HepG2 (cell line): ENCODE results near the gene CAPN10. TPM values are rescaled to one million over a fixed set of nuclear protein-coding genes. Genes with fewer than 3 reads are reported as not detected.

Source experiments
- ATAC-seq: fragments of 200-7000 bp; cut with Tn5 transposase; 3 replicates; pipeline ENCODE4 v1.9.1; 2020; ENCODE audit warnings: mild to moderate bottlenecking, moderate library complexity
- BruUV-seq: library from RNA; stranded (reverse); fragments of 400-500 nt; replicated peaks from 2 replicates; lab custom pipeline; 2021; lab: Mats Ljungman, UMichigan
- CTCF ChIA-PET: fragments of 300-600 bp; formaldehyde crosslinking; extraction: SDS; loops from one replicate; lab custom pipeline; 2021; ENCODE audit warnings: low total read pairs, inconsistent platforms, low intra/inter-chr PET ratio; lab: Yijun Ruan, JAX
- POLR2A ChIA-PET: fragments of 350-600 bp; sonication (Branson Sonifier 250); formaldehyde crosslinking; loops from one replicate; lab custom pipeline; 2020; ENCODE audit warnings: antibody characterized with exemption, inconsistent platforms; lab: Yijun Ruan, JAX
- DNase-seq: peaks from one replicate; pipeline ENCODE4 v3.0.0-alpha.2; 2015; ENCODE audit warnings: low spot score
- FAIRE-seq: peaks from 3 replicates; lab custom pipeline; 2011; peaks lifted over from hg19 to GRCh38; lab: Jason Lieb, UNC
- H2AFZ ChIP-seq: one replicate; pipeline ENCODE4 v1.6.1; 2011; ENCODE audit warnings: low read length, inconsistent platforms
- H3K27ac ChIP-seq: fragments of 300-600 bp; 3 replicates; pipeline ENCODE4 v1.8.0; 2011; ENCODE audit warnings: mixed run types, mild to moderate bottlenecking, mixed read lengths, low read length, inconsistent platforms; ENCODE audit not compliant: insufficient read depth; ENCODE audit errors: extremely low read length
- H3K27me3 ChIP-seq, 2 experiments: fragments of 200-600 bp in 1 of 2; 2 replicates in 1 of 2; 3 replicates in 1 of 2; pipeline versions ENCODE4 v1.6.0 to v1.8.0; 2011; ENCODE audit warnings: low read length in 2 of 2, mild to moderate bottlenecking in 2 of 2, moderate library complexity in 2 of 2, inconsistent platforms in 1 of 2; ENCODE audit not compliant: insufficient read depth in 2 of 2, control insufficient read depth in 1 of 2
- H3K36me3 ChIP-seq, 2 experiments: fragments of 200-600 bp in 1 of 2; replicated peaks in 1 of 2; 2 replicates in 1 of 2; 3 replicates in 1 of 2; pipeline versions ENCODE4 v1.5.1 to v1.8.0; 2011; ENCODE audit warnings: low read length in 2 of 2, inconsistent platforms in 1 of 2; ENCODE audit not compliant: insufficient read depth in 2 of 2, control insufficient read depth in 1 of 2
- H3K4me1 ChIP-seq: 2 replicates; pipeline ENCODE4 v1.5.1; 2012; ENCODE audit warnings: low read length, inconsistent platforms; ENCODE audit not compliant: insufficient read depth
- H3K4me2 ChIP-seq: 2 replicates; pipeline ENCODE4 v1.6.0; 2011; ENCODE audit warnings: low read depth, low read length, inconsistent platforms
- H3K4me3 ChIP-seq, 3 experiments: fragments of 200-600 bp in 1 of 3; sonication (generic), shearing (Covaris generic) in 1 of 3; replicated peaks in 1 of 3; 2 replicates each; pipeline ENCODE4 v1.5.1; 2011 to 2016; ENCODE audit warnings: low read length in 3 of 3, inconsistent platforms in 2 of 3, low read depth in 2 of 3, mild to moderate bottlenecking in 2 of 3, control low read depth in 1 of 3, mixed read lengths in 1 of 3; ENCODE audit not compliant: insufficient read depth in 1 of 3
- H3K79me2 ChIP-seq: one replicate; pipeline ENCODE4 v1.6.1; 2011; ENCODE audit warnings: low read length, inconsistent platforms; ENCODE audit not compliant: insufficient read depth
- H3K9ac ChIP-seq: 2 replicates; pipeline ENCODE4 v1.6.0; 2011; ENCODE audit warnings: mild to moderate bottlenecking, low read depth, low read length, inconsistent platforms; ENCODE audit not compliant: insufficient read depth
- H3K9me3 ChIP-seq: 2 replicates; pipeline ENCODE4 v1.5.1; 2012; ENCODE audit warnings: mild to moderate bottlenecking, low read length
- H4K20me1 ChIP-seq: 2 replicates; pipeline ENCODE4 v1.6.0; 2011; ENCODE audit warnings: inconsistent platforms, mild to moderate bottlenecking, low read length, moderate library complexity; ENCODE audit not compliant: insufficient read depth
- AGO2 ChIP-seq: fragments of 200-400 bp; formaldehyde crosslinking; optimal IDR thresholded peaks from 2 replicates; pipeline ENCODE3; 2017; ENCODE audit warnings: mild to moderate bottlenecking, low read depth, low read length, moderate library complexity
- ATF2 ChIP-seq: sonication (generic); formaldehyde crosslinking; IDR thresholded peaks from 2 replicates; pipeline ENCODE4 v1.4.0; 2020; ENCODE audit warnings: missing genetic modification reagents
- GTF3A ChIP-seq: sonication (generic); formaldehyde crosslinking; conservative IDR thresholded peaks from 2 replicates; pipeline ENCODE4 v1.4.0; 2020; ENCODE audit warnings: mild to moderate bottlenecking, missing genetic modification reagents
- MAX ChIP-seq: IDR thresholded peaks from 2 replicates; pipeline ENCODE4 v1.6.1; 2012; ENCODE audit warnings: inconsistent platforms
- MIXL1 ChIP-seq: IDR thresholded peaks from 2 replicates; pipeline ENCODE4 v1.6.1; 2016
- PITX1 ChIP-seq: sonication (generic); formaldehyde crosslinking; IDR thresholded peaks from 2 replicates; pipeline ENCODE4 v1.5.1; 2020; ENCODE audit warnings: mild to moderate bottlenecking, missing genetic modification reagents
- RBFOX2 ChIP-seq: fragments of 200-400 bp; formaldehyde crosslinking; IDR thresholded peaks from 2 replicates; pipeline ENCODE4 v1.6.1; 2017; ENCODE audit warnings: low read depth, mild to moderate bottlenecking, low read length
- REXO4 ChIP-seq: sonication (generic); formaldehyde crosslinking; IDR thresholded peaks from 2 replicates; pipeline ENCODE4 v1.8.0; 2022; ENCODE audit warnings: missing genetic modification reagents, mild to moderate bottlenecking, borderline replicate concordance
- SNAPC2 ChIP-seq: sonication (generic); formaldehyde crosslinking; IDR thresholded peaks from 2 replicates; pipeline ENCODE4 v1.8.1; 2022; ENCODE audit warnings: mild to moderate bottlenecking, missing genetic modification reagents
- ZBTB4 ChIP-seq: sonication (generic); formaldehyde crosslinking; IDR thresholded peaks from 2 replicates; pipeline ENCODE4 v1.4.0; 2020; ENCODE audit warnings: missing genetic modification reagents, mild to moderate bottlenecking, borderline replicate concordance
- ZFP36 ChIP-seq: fragments of 150-350 bp; IDR thresholded peaks from 2 replicates; pipeline ENCODE4 v1.6.1; 2018; ENCODE audit warnings: borderline replicate concordance, low read length, low read depth; ENCODE audit not compliant: partially characterized antibody
- ZNF12 ChIP-seq: sonication (generic); formaldehyde crosslinking; IDR thresholded peaks from 2 replicates; pipeline ENCODE4 v1.5.0; 2020; ENCODE audit warnings: missing genetic modification reagents
- ZNF143 ChIP-seq: sonication (generic); formaldehyde crosslinking; IDR thresholded peaks from 2 replicates; pipeline ENCODE4 v1.4.0; 2020; ENCODE audit warnings: missing genetic modification reagents
- ZNF414 ChIP-seq: sonication (generic); formaldehyde crosslinking; IDR thresholded peaks from 2 replicates; pipeline ENCODE4 v1.5.0; 2020; ENCODE audit warnings: missing genetic modification reagents
- whole genome bisulfite sequencing: methylation state at CpG from one replicate; pipeline ENCODE4 v1.1.6; 2017; ENCODE audit warnings: low lambda C conversion rate; 5-methylcytosine and 5-hydroxymethylcytosine counted together
- in situ Hi-C: cut with HindIII; loops from 2 replicates; pipeline ENCODE4 v1.10.0; 2017; ENCODE audit warnings: low pct_unique_long_range_greater_than_20kb; ENCODE audit not compliant: extremely low pct_ligation_motif_present
- intact Hi-C: fragments of 100-400 bp; cut with micrococcal nuclease; formaldehyde crosslinking; loops from one replicate; pipeline ENCODE4 v1.10.0; 2022; ENCODE audit not compliant: unreplicated experiment
- polyA plus RNA-seq, 8 experiments: library from polyadenylated mRNA; depleted of rRNA in 3 of 8; stranded (reverse) in 7 of 8; unstranded in 1 of 8; fragments of >200 nt; fragmentation: Illumina TruSeq in 4 of 8; extraction: Trizol in 4 of 8; gene quantifications; 2 replicates each; pipeline versions ENCODE4 v1.2.1 to v1.2.3, GENCODE V29; 2011 to 2016; ENCODE audit warnings: low read depth in 4 of 8, missing spikeins in 1 of 8, mixed read lengths in 1 of 8; ENCODE audit not compliant: insufficient read depth in 1 of 8
- total RNA-seq, 5 experiments: library from RNA; depleted of rRNA; stranded (reverse); fragments of >200 nt; fragmentation: Illumina TruSeq; extraction: Trizol; gene quantifications; 2 replicates each; pipeline ENCODE4 v1.2.3, GENCODE V29; 2016; ENCODE audit warnings: low read depth in 1 of 5

CAPN10 gene
- total and polyA plus RNA-seq, 2 of the 13 experiments (the other 11 are each of a cell fraction or from before 2014, with no cell fraction given): 27.6 to 32.4 TPM

GRCh38 chr2:240577281-240578109 lies 9.0 kb upstream of the CAPN10 start:
- intact Hi-C loops (no loop called here), in situ Hi-C loops (no loop called here)
- Histone ChIP-seq H4K20me1 (peaks cover 3% of the 10 kb centered on the region; the same call in 1 of the 2 replicates), H3K4me3 (no peak overlapping the region), H3K79me2 (peaks cover 17% of the 10 kb centered on the region), H3K4me2 (no peak overlapping the region), H2AFZ (no peak overlapping the region), H3K27ac (no peak overlapping the region), H3K9me3 (no peaks in the 10 kb centered on the region), H3K27me3 (no peaks in the 10 kb centered on the region), H3K36me3 (peaks cover 0 to 13% of the 10 kb centered on the region in 2 experiments; a peak in 3 of 5 replicates), H3K4me1 (peaks cover 38% of the 10 kb centered on the region), H3K9ac (no peak overlapping the region)
- no peak for ATAC-seq
- no peak for FAIRE-seq
- ChIA-PET POLR2A (interaction anchor here (1.2 to 3.2 kb wide), 4 partner anchors 9 to 27 kb away, joined by 3 to 11 read pairs (median 6); partner anchors contain the start of gene CAPN10), CTCF (no interaction called here)
- no peak for DNase-seq
- no TSS peak for BruUV-seq
- WGBS: 97% methylated on average over 12 of the region's 26 CpGs
- TF ChIP-seq SNAPC2 (no peak), GTF3A (CRISPR knock-in tag) (no peak), ZNF143 (CRISPR knock-in tag) (no peak), AGO2 (peak; percentile 43), MAX (no peak), RBFOX2 (peak; percentile 63), REXO4 (CRISPR knock-in tag) (0 out of 2 replicates have a peak, but pooled peaks have one; percentile 24), ZNF12 (CRISPR knock-in tag) (no peak), ZNF414 (no peak), ZFP36 (no peak), ATF2 (CRISPR knock-in tag) (no peak), ZBTB4 (no peak), MIXL1 (CRISPR knock-in tag) (no peak), PITX1 (0 out of 2 replicates have a peak, but pooled peaks have one; percentile 21)
